A673 (cell line): Measurements from ENCODE around the gene HES7. TPM values are rescaled to one million over a fixed set of nuclear protein-coding genes. Genes with fewer than 3 reads are reported as not detected.

Experiments used
- BruUV-seq: library from RNA; stranded (reverse); fragments of 400-500 nt; replicated peaks from 2 replicates; lab custom pipeline; 2021; lab: Mats Ljungman, UMichigan
- CTCF ChIA-PET: fragments of 300-600 bp; sonication (Branson Sonifier 250); formaldehyde crosslinking; loops from one replicate; lab custom pipeline; 2022; ENCODE audit warnings: antibody characterized with exemption; lab: Charles Lee
- POLR2A ChIA-PET: fragments of 300-600 bp; sonication (Branson Sonifier 250); formaldehyde crosslinking; loops from one replicate; lab custom pipeline; 2022; ENCODE audit warnings: antibody characterized with exemption; ENCODE audit not compliant: low non-redundant PET; lab: Charles Lee
- DNase-seq: peaks from one replicate; pipeline ENCODE4 v3.0.0-alpha.2; 2015; ENCODE audit warnings: low spot score
- H3K27ac ChIP-seq: fragments of 200-600 bp; sonication (generic); 2 replicates; pipeline ENCODE4 v1.5.1; 2016; ENCODE audit warnings: mixed run types, low read depth, mild to moderate bottlenecking, mixed read lengths, antibody characterized with exemption, low read length; ENCODE audit not compliant: poor library complexity, severe bottlenecking
- H3K27me3 ChIP-seq: fragments of 200-600 bp; sonication (generic); replicated peaks from 2 replicates; pipeline ENCODE4 v1.6.1; 2017; ENCODE audit warnings: mixed run types, low read depth, mild to moderate bottlenecking, mixed read lengths, antibody characterized with exemption, low read length; ENCODE audit not compliant: insufficient read depth, poor library complexity
- H3K36me3 ChIP-seq: fragments of 200-600 bp; sonication (generic); 2 replicates; pipeline ENCODE4 v1.6.1; 2016; ENCODE audit warnings: mixed run types, mild to moderate bottlenecking, mixed read lengths, antibody characterized with exemption, low read length; ENCODE audit not compliant: insufficient read depth, poor library complexity, severe bottlenecking
- H3K4me1 ChIP-seq: fragments of 200-600 bp; sonication (generic); 2 replicates; pipeline ENCODE4 v1.6.1; 2017; ENCODE audit warnings: mixed run types, mild to moderate bottlenecking, mixed read lengths, antibody characterized with exemption, low read length; ENCODE audit not compliant: insufficient read depth, poor library complexity, severe bottlenecking
- H3K4me3 ChIP-seq: fragments of 200-600 bp; sonication (generic); 2 replicates; pipeline ENCODE4 v1.5.1; 2016; ENCODE audit warnings: low read depth, mixed run types, mild to moderate bottlenecking, mixed read lengths, low read length; ENCODE audit not compliant: poor library complexity, severe bottlenecking
- H3K9me3 ChIP-seq: fragments of 200-600 bp; sonication (generic); 2 replicates; pipeline ENCODE4 v1.6.1; 2016; ENCODE audit warnings: mixed run types, low read depth, mild to moderate bottlenecking, mixed read lengths, antibody characterized with exemption, low read length; ENCODE audit not compliant: poor library complexity, severe bottlenecking
- EZH2 ChIP-seq: fragments of 200-600 bp; sonication (generic); IDR thresholded peaks from 2 replicates; pipeline ENCODE4 v1.6.1; 2017; ENCODE audit warnings: borderline replicate concordance, low read depth, mild to moderate bottlenecking, mixed read lengths, antibody characterized with exemption, low read length; ENCODE audit not compliant: poor library complexity, severe bottlenecking
- intact Hi-C: fragments of 100-400 bp; cut with micrococcal nuclease; formaldehyde crosslinking; loops from one replicate; pipeline ENCODE4 v1.10.0; 2022; ENCODE audit not compliant: unreplicated experiment
- total RNA-seq: library from RNA; stranded (reverse); gene quantifications from 2 replicates; pipeline ENCODE4 v1.2.3, GENCODE V29; 2021
- TF ChIP-seq, protein P1 (sequence below): fragments of 300-800, 200-600 bp; sonication (generic); conservative IDR thresholded peaks from 2 replicates; pipeline ENCODE4 v1.5.1; 2017; ENCODE audit warnings: low read depth, mild to moderate bottlenecking, antibody characterized with exemption, low read length, moderate library complexity, mixed read lengths

HES7 gene
- total RNA-seq, 1 experiment from 2014 or later = 1.7 TPM

GRCh38 chr17:8142158-8142886 is 18.4 kb upstream of the HES7 start:
- DNase-seq = no peak
- H3K9me3 ChIP-seq = no peaks in the 10 kb centered on the region
- BruUV-seq = no TSS peak
- intact Hi-C loops = no loop called here
- no peaks in the 10 kb centered on the region for H3K27me3 ChIP-seq
- no peak overlapping the region for H3K27ac ChIP-seq
- H3K4me1 ChIP-seq = no peaks in the 10 kb centered on the region
- no peak overlapping the region for H3K4me3 ChIP-seq
- H3K36me3 ChIP-seq = peaks cover 57% of the 10 kb centered on the region
- POLR2A ChIA-PET = no interaction called here
- TF ChIP-seq, protein P1, sequence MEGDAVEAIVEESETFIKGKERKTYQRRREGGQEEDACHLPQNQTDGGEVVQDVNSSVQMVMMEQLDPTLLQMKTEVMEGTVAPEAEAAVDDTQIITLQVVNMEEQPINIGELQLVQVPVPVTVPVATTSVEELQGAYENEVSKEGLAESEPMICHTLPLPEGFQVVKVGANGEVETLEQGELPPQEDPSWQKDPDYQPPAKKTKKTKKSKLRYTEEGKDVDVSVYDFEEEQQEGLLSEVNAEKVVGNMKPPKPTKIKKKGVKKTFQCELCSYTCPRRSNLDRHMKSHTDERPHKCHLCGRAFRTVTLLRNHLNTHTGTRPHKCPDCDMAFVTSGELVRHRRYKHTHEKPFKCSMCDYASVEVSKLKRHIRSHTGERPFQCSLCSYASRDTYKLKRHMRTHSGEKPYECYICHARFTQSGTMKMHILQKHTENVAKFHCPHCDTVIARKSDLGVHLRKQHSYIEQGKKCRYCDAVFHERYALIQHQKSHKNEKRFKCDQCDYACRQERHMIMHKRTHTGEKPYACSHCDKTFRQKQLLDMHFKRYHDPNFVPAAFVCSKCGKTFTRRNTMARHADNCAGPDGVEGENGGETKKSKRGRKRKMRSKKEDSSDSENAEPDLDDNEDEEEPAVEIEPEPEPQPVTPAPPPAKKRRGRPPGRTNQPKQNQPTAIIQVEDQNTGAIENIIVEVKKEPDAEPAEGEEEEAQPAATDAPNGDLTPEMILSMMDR = no peak
- no peak for TF ChIP-seq EZH2
- CTCF ChIA-PET = no interaction called here

DNA sequence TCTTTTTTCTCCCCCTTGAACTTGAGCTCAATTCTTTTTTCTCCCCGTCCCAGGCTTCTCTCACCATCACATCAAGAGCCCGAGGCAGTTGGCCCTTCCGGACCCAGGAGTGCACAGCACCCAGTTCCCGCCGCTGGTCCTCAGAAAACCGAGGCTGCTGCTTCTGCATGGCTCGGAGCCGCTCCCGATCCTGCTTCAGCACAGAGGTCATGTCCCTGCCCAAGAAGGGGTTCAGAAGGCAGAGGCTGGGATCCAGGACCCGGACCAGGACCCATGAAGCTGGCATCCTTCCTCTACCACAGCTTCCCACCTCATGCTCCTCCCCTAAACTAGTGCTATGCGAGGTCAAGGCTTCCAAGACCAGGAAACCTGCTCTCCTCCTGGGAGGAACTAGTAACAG is 17.8 kb upstream of the HES7 start:
- ChIA-PET CTCF (no interaction called here), POLR2A (no interaction called here)
- Histone ChIP-seq H3K27ac (no peak overlapping the region), H3K9me3 (no peaks in the 10 kb centered on the region), H3K36me3 (peaks cover 51% of the 10 kb centered on the region), H3K4me3 (no peak overlapping the region), H3K27me3 (no peaks in the 10 kb centered on the region), H3K4me1 (no peaks in the 10 kb centered on the region)
- no peak for TF ChIP-seq EZH2
- TF ChIP-seq, protein P1 = no peak
- DNase-seq = no peak
- intact Hi-C loops = no loop called here
- BruUV-seq = no TSS peak

GRCh38 chr17:8141045-8141444 is 17.1 kb upstream of the HES7 start:
- H3K9me3 ChIP-seq = no peaks in the 10 kb centered on the region
- POLR2A ChIA-PET = no interaction called here
- intact Hi-C loops = no loop called here
- no peaks in the 10 kb centered on the region for H3K4me1 ChIP-seq
- H3K27me3 ChIP-seq = no peaks in the 10 kb centered on the region
- CTCF ChIA-PET = no interaction called here
- no TSS peak for BruUV-seq
- DNase-seq = no peak
- peaks cover 44% of the 10 kb centered on the region for H3K36me3 ChIP-seq
- TF ChIP-seq, protein P1 = no peak
- TF ChIP-seq EZH2 = no peak
- H3K27ac ChIP-seq = no peak overlapping the region
- no peak overlapping the region for H3K4me3 ChIP-seq
